Uterus (tissue), 4 donors: ENCODE measurements around the gene ACAP2. TPM values are rescaled to one million over a fixed set of nuclear protein-coding genes. Genes with fewer than 3 reads are reported as not detected.

Experiments
- DNase-seq, 2 donors: peaks; one replicate each; pipeline ENCODE4 v3.0.0-alpha.2; 2019 to 2020
- H3K27ac ChIP-seq, 2 donors: fragments of 200-600 bp; sonication (generic); 1 replicate in 1 of 2; 2 replicates in 1 of 2; pipeline ENCODE4 v1.5.1; 2016 to 2018
- H3K27me3 ChIP-seq, 2 donors: fragments of 200-600 bp; sonication (generic); one replicate each; pipeline ENCODE4 v1.5.1; 2018 to 2019; ENCODE audit warnings: control low read depth in 1 of 2
- H3K36me3 ChIP-seq, 2 donors: fragments of 200-600 bp; sonication (generic); one replicate each; pipeline ENCODE4 v1.5.1; 2019; ENCODE audit warnings: control low read depth in 1 of 2
- H3K4me1 ChIP-seq, 2 donors: fragments of 200-600 bp; sonication (generic); one replicate each; pipeline ENCODE4 v1.5.1; 2018 to 2019; ENCODE audit warnings: control low read depth in 1 of 2
- H3K4me3 ChIP-seq, 2 donors: fragments of 200-600 bp; sonication (generic); 1 replicate in 1 of 2; 2 replicates in 1 of 2; pipeline ENCODE4 v1.5.1; 2018 to 2019; ENCODE audit warnings: mild to moderate bottlenecking in 1 of 2
- H3K9me3 ChIP-seq, 2 donors: fragments of 200-600 bp; sonication (generic); one replicate each; pipeline ENCODE4 v1.5.1; 2019; ENCODE audit warnings: control low read depth in 1 of 2
- POLR2A ChIP-seq, 2 donors: fragments of 450-650 bp; IDR thresholded peaks; one replicate each; pipeline ENCODE4 v1.6.1; 2016; ENCODE audit warnings: antibody characterized with exemption in 2 of 2, mild to moderate bottlenecking in 1 of 2, moderate library complexity in 1 of 2
- intact Hi-C: fragments of 100-400 bp; cut with DNase I; formaldehyde crosslinking; loops from one replicate; pipeline ENCODE4 v1.15.1; 2023; ENCODE audit warnings: low total_unique reads
- small RNA-seq: library from RNA; depleted of rRNA; stranded (forward); fragments of <200 nt; gene quantifications from one replicate; pipeline ENCODE3, GENCODE V24; 2016
- total RNA-seq, 4 donors: library from RNA; depleted of rRNA in 3 of 4; stranded (reverse); fragments of >200 nt in 3 of 4; gene quantifications; one replicate each; pipeline versions ENCODE4 v1.1.0 to v1.2.4, GENCODE V29; 2014 to 2023
- TF ChIP-seq, protein P1 (sequence below), 4 experiments: fragments of 200-600 bp in 2 of 4; fragments of 450-650 bp in 2 of 4; sonication (generic) in 2 of 4; IDR thresholded peaks; one replicate each; pipeline ENCODE4 v1.5.1; 2016 to 2019; ENCODE audit warnings: antibody characterized with exemption in 4 of 4, mild to moderate bottlenecking in 2 of 4, moderate library complexity in 1 of 4
- donor health status: DM: yes; HTN: yes; CAD: no.

The ACAP2 gene
- total RNA-seq, 4 donors from 2014 or later = 40.3 to 140 (median 68.6) TPM

GRCh38 chr3:195226445-195226844 is 216.4 kb downstream of the ACAP2 start:
- DNase-seq = peak in 1 of 2 donors; percentile 4

GRCh38 chr3:195224980-195225580 is 217.7 kb downstream of the ACAP2 start:
- Histone ChIP-seq H3K27me3 (no peaks in the 10 kb centered on the region), H3K4me3 (no peak overlapping the region), H3K4me1 (peaks cover 8 to 10% of the 10 kb centered on the region in 2 donors), H3K27ac (peak overlapping the region; percentile 76 to 88), H3K9me3 (no peaks in the 10 kb centered on the region), H3K36me3 (no peaks in the 10 kb centered on the region)
- DNase-seq = peak; percentile 11 to 12
- intact Hi-C loops = no loop called here
- no peak for TF ChIP-seq POLR2A (IDR thresholded peaks at IDR 0.05)
- TF ChIP-seq, protein P1, sequence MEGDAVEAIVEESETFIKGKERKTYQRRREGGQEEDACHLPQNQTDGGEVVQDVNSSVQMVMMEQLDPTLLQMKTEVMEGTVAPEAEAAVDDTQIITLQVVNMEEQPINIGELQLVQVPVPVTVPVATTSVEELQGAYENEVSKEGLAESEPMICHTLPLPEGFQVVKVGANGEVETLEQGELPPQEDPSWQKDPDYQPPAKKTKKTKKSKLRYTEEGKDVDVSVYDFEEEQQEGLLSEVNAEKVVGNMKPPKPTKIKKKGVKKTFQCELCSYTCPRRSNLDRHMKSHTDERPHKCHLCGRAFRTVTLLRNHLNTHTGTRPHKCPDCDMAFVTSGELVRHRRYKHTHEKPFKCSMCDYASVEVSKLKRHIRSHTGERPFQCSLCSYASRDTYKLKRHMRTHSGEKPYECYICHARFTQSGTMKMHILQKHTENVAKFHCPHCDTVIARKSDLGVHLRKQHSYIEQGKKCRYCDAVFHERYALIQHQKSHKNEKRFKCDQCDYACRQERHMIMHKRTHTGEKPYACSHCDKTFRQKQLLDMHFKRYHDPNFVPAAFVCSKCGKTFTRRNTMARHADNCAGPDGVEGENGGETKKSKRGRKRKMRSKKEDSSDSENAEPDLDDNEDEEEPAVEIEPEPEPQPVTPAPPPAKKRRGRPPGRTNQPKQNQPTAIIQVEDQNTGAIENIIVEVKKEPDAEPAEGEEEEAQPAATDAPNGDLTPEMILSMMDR (IDR thresholded peaks at IDR 0.05) = no peak

More at GRCh38 chr3:195226445-195226844, 216.4 kb downstream of the ACAP2 start:
- intact Hi-C loops = no loop called here
- Histone ChIP-seq H3K9me3 (no peaks in the 10 kb centered on the region), H3K36me3 (no peaks in the 10 kb centered on the region), H3K27me3 (no peaks in the 10 kb centered on the region), H3K27ac (no peak overlapping the region), H3K4me3 (no peak overlapping the region), H3K4me1 (peaks cover 7 to 8% of the 10 kb centered on the region in 2 donors)
- no peak for TF ChIP-seq POLR2A (IDR thresholded peaks at IDR 0.05)
- TF ChIP-seq, protein P1 (IDR thresholded peaks at IDR 0.05) = no peak

Small RNA genes within 50 kb of the gene (small RNA-seq; reads per million reads assigned to genes)
- not detected for gene RF00019

Other genes with a start within 250 kb of the ACAP2 start
- gene XXYLT1, start 171.9 kb downstream of the ACAP2 start, total RNA-seq = 10 to 100 TPM; 10.6 to 52.5 (median 23.8) TPM
- gene PPP1R2, start 100.3 kb upstream of the ACAP2 start, total RNA-seq = 100 to 1,000 TPM in 2 of 4 donors, 10 to 100 TPM in 2; 48.2 to 248 (median 106) TPM
- gene APOD, start 140.9 kb upstream of the ACAP2 start, total RNA-seq = 100 to 1,000 TPM in 3 of 4 donors, 1 to 10 TPM in 1; 8.5 to 924 (median 281) TPM